Activated CD4-positive, alpha-beta T cell treated with anti-CD3 and anti-CD28 coated beads, Interleukin-2, amount 10 ng/mL, durations not matched to agents 24 days and 14 days (primary cell): ENCODE data around the gene SPATA2L. TPM values are rescaled to one million over a fixed set of nuclear protein-coding genes. Genes with fewer than 3 reads are reported as not detected.

Source experiments
- DNase-seq: peaks from one replicate; pipeline ENCODE4 v3.0.0; 2022
- H3K27ac Mint-ChIP-seq: one replicate; pipeline ENCODE4 v1.8.0; 2022; ENCODE audit warnings: mild to moderate bottlenecking, mixed read lengths
- H3K27me3 Mint-ChIP-seq: one replicate; pipeline ENCODE4 v1.8.0; 2022; ENCODE audit warnings: mixed read lengths
- H3K36me3 Mint-ChIP-seq: one replicate; pipeline ENCODE4 v1.8.0; 2022; ENCODE audit warnings: low read depth, mild to moderate bottlenecking, mixed read lengths
- H3K4me1 Mint-ChIP-seq: one replicate; pipeline ENCODE4 v1.8.0; 2021; ENCODE audit warnings: mixed read lengths
- H3K4me3 Mint-ChIP-seq: one replicate; pipeline ENCODE4 v1.8.0; 2022; ENCODE audit warnings: mild to moderate bottlenecking, moderate library complexity, mixed read lengths
- H3K9me3 Mint-ChIP-seq: one replicate; pipeline ENCODE4 v1.8.0; 2021; ENCODE audit warnings: mixed read lengths
- intact Hi-C: fragments of 100-400 bp; cut with micrococcal nuclease; formaldehyde crosslinking; loops from one replicate; pipeline ENCODE4 v1.15.1; 2023
- total RNA-seq: library from RNA; stranded (reverse); gene quantifications from 2 replicates; pipeline ENCODE4 v1.2.3, GENCODE V29; 2022

Gene SPATA2L
- total RNA-seq, 1 donor from 2014 or later: 12.8 TPM

- Mint-ChIP-seq H3K36me3 (peaks cover 51% of the 10 kb centered on the region), H3K27ac (peak overlapping the region; percentile 92), H3K9me3 (no peaks in the 10 kb centered on the region), H3K4me1 (peaks cover 33% of the 10 kb centered on the region), H3K27me3 (no peaks in the 10 kb centered on the region), H3K4me3 (peak overlapping the region; percentile 97)
- intact Hi-C loops: loop anchor here (1.0 kb wide), 1 partner anchor 98 kb away; the partner anchor contains the start of gene RPL13
- peak; percentile 79 for DNase-seq
Observed at GRCh38 chr16:89658221-89658879, 43.2 kb downstream of the SPATA2L start.

DNA sequence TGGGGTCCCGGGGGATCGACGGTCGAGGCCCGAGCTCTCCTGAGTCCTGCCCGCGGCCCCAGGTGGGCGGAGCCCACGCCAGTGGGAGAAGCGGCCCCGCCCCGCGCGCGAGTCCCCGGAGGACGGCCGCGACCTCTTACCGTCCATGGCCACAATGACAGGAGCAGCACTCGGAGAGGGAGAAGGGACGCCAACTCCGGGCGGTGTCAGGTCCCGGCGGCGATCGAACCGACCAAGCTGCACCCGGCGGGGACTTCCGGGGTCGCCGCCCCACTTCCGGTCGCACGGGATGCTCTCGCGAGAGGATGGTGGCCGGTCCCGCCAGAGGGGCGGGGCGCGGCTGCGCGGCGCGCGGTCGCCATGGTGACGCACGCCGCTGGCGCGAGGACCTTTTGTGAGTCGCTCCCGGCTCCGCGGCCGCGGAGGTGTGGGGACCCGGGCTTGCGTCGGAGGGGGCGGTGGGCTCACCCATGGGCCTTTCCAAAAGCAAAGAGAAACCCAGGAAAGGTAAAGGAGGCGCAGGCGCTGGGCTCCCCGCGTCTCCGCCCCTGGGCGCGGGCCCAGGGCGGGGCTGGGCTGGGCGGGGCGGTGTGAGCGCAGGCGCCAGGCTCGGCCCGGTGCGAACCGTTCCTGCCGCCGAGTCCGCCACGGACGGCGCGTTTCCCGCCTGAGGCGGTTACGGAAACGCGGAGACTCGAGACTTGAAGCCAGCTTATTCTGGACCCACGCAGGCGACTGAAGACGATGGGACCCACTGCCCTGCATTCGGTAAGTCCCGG is 43.9 kb downstream of the SPATA2L start, which contains the start of the genes CHMP1A and SPATA33:
Gene CHMP1A (minus strand): TSS at position 267 of the 779 bp plus-strand sequence. CDS start 120 bp downstream, at position 147.
Gene SPATA33 (plus strand): TSS at position 395 of the 779 bp plus-strand sequence. CDS start 76 bp downstream, at position 471.
- Mint-ChIP-seq H3K27ac (peak within 1 kb of the TSS; percentile 92), H3K4me3 (peak within 1 kb of the TSS; percentile 97), H3K36me3 (peaks cover 45% of the 10 kb centered on the region), H3K27me3 (no peaks in the 10 kb centered on the region), H3K9me3 (no peaks in the 10 kb centered on the region), H3K4me1 (peaks cover 33% of the 10 kb centered on the region)
- peak; percentile 98 for DNase-seq
- intact Hi-C loops: loop anchor here (1.0 kb wide), 2 partner anchors 43 to 97 kb away; partner anchors contain the start of gene RPL13

GRCh38 chr16:89656435-89657121 is 44.9 kb downstream of the SPATA2L start:
- Mint-ChIP-seq H3K9me3 (no peaks in the 10 kb centered on the region), H3K4me1 (peaks cover 33% of the 10 kb centered on the region), H3K27me3 (no peaks in the 10 kb centered on the region), H3K36me3 (peaks cover 37% of the 10 kb centered on the region), H3K27ac (peak overlapping the region; percentile 87), H3K4me3 (peak overlapping the region; percentile 97)
- DNase-seq: no peak
- intact Hi-C loops: loop anchor here (1.0 kb wide), 1 partner anchor 44 kb away; no protein-coding TSS in a partner anchor

GRCh38 chr16:89655062-89655643 is 46.4 kb downstream of the SPATA2L start:
- H3K27me3 Mint-ChIP-seq: no peaks in the 10 kb centered on the region
- DNase-seq: no peak
- no peaks in the 10 kb centered on the region for H3K9me3 Mint-ChIP-seq
- peaks cover 28% of the 10 kb centered on the region for H3K4me1 Mint-ChIP-seq
- intact Hi-C loops: no loop called here
- H3K36me3 Mint-ChIP-seq: peaks cover 24% of the 10 kb centered on the region
- H3K4me3 Mint-ChIP-seq: peak overlapping the region; percentile 97
- no peak overlapping the region for H3K27ac Mint-ChIP-seq

DNA sequence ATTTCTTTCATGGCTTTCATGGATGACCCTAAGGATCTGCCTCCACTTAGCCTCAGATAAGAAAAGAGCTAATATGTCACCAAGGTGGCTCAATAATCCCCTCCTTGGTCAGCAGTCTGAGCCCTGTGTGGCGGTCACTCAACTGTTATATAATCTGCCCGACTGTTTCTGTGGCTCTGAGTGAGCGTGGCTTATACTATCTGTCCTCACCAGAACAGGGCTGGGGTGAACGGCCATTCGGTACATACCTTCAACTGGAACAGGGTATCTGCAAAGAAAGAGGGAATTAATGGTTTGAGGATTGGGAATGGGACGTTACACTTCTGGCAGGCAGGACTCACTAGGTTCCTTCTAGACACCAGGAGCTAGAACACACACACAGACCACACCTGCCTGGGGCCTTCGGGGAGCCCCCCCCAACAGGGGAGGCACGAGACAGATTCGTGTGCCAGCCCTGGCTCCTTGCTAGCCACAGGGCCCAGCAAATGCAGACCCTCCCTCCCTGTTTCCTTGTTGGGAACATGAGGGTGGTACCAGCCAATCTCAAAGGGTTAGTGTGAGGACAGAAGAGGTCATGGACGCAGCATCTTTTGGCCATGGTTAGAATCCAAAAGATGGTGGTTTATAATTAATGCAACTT is 47.7 kb downstream of the SPATA2L start:
- no peak for DNase-seq
- Mint-ChIP-seq H3K4me3 (peak overlapping the region; percentile 18), H3K4me1 (peaks cover 20% of the 10 kb centered on the region), H3K36me3 (peaks cover 27% of the 10 kb centered on the region), H3K27ac (no peak overlapping the region), H3K9me3 (no peaks in the 10 kb centered on the region), H3K27me3 (no peaks in the 10 kb centered on the region)
- intact Hi-C loops: no loop called here

DNA sequence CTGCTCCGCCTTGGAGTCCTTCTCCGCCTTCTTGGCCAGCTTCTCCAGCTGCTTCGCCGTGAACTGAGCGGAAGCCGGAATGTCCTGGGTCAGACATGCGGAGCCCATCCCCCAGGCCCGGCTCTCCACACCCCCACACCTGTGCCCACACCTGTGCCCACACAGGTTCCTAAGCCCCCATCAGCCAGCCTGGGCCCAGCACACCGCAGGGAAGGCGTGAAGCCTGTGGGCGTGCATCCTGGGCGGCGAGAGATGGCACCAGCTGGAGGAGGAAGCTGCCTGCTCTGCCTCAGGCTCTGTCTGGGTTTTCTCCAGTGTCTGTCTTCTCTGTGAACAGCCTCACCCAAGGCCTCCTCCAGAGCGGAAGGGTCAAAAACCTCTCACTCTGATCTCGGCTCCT is 49.9 kb downstream of the SPATA2L start:
- H3K27me3 Mint-ChIP-seq: no peaks in the 10 kb centered on the region
- H3K4me1 Mint-ChIP-seq: peaks cover 13% of the 10 kb centered on the region
- DNase-seq: no peak
- H3K36me3 Mint-ChIP-seq: peaks cover 29% of the 10 kb centered on the region
- intact Hi-C loops: no loop called here
- H3K27ac Mint-ChIP-seq: no peak overlapping the region
- H3K9me3 Mint-ChIP-seq: no peaks in the 10 kb centered on the region
- no peak overlapping the region for H3K4me3 Mint-ChIP-seq

DNA sequence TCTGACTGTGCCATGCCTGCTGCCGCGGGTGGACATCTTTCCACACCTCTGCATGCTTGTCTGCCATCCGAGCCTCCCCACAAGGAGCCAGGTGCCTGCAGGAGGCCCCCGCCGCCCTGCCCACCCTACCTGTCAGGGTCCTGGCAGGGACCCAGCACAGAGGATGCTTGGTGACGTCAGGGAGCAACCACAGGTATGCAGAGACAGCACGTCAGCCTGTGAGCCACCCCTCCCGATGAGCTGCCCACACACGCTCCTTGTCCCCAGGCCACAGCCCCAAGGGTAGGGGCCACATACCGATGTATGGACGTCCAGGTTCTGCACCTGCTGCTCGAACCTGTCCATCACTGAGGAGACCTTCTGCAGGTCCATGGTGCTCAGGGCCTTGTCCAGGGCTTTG is 54.6 kb downstream of the SPATA2L start:
- Mint-ChIP-seq H3K9me3 (no peaks in the 10 kb centered on the region), H3K36me3 (peaks cover 31% of the 10 kb centered on the region), H3K4me1 (no peaks in the 10 kb centered on the region), H3K27me3 (no peaks in the 10 kb centered on the region), H3K27ac (no peak overlapping the region), H3K4me3 (no peak overlapping the region)
- DNase-seq: no peak
- intact Hi-C loops: no loop called here

Other genes starting within 250 kb of the SPATA2L start
- 152 TPM in 2 replicates for gene ANKRD11, start 211.1 kb downstream of the SPATA2L start, total RNA-seq
- gene SPG7, start 193.3 kb downstream of the SPATA2L start, total RNA-seq: 109 and 110 TPM in 2 replicates
- 2,234 and 2,296 TPM in 2 replicates for gene RPL13, start 141.0 kb downstream of the SPATA2L start, total RNA-seq
- gene CPNE7, start 125.9 kb downstream of the SPATA2L start, total RNA-seq: 46.6 and 56.0 TPM in 2 replicates
- gene DPEP1, start 88.1 kb downstream of the SPATA2L start, total RNA-seq: not detected in 2 replicates
- gene CHMP1A, start 44.0 kb downstream of the SPATA2L start, total RNA-seq: 83.7 and 84.3 TPM in 2 replicates
- 14.6 and 17.2 TPM in 2 replicates for gene SPATA33, start 43.9 kb downstream of the SPATA2L start, total RNA-seq
- 104 and 108 TPM in 2 replicates for gene CDK10, start 15.0 kb downstream of the SPATA2L start, total RNA-seq
- 3.6 and 3.9 TPM in 2 replicates for gene VPS9D1, start 19.2 kb upstream of the SPATA2L start, total RNA-seq
- 32.9 and 33.3 TPM in 2 replicates for gene ZNF276, start 19.8 kb upstream of the SPATA2L start, total RNA-seq
- 226 and 237 TPM in 2 replicates for gene FANCA, start 114.9 kb upstream of the SPATA2L start, total RNA-seq
- 1.9 and 2.0 TPM in 2 replicates for gene SPIRE2, start 126.8 kb upstream of the SPATA2L start, total RNA-seq
- gene TCF25, start 171.9 kb upstream of the SPATA2L start, total RNA-seq: 192 and 194 TPM in 2 replicates
- gene MC1R, start 217.2 kb upstream of the SPATA2L start, total RNA-seq: 4.6 and 5.9 TPM in 2 replicates
- 2.2 and 2.6 TPM in 2 replicates for gene TUBB3, start 221.6 kb upstream of the SPATA2L start, total RNA-seq
- gene DEF8, start 247.1 kb upstream of the SPATA2L start, total RNA-seq: 39.0 and 42.2 TPM in 2 replicates